DMS79 treated with DMSO at 0.1 percent for 48 hours (cell line): ENCODE data around the gene SEL1L3.
A peak's percentile ranks its signal among the peaks of the same experiment; 100 is the strongest.

Experiments used
- DNase-seq: peaks from one replicate; lab custom pipeline; 2025; lab: John Stamatoyannopoulos, UW

The SEL1L3 gene

DNA sequence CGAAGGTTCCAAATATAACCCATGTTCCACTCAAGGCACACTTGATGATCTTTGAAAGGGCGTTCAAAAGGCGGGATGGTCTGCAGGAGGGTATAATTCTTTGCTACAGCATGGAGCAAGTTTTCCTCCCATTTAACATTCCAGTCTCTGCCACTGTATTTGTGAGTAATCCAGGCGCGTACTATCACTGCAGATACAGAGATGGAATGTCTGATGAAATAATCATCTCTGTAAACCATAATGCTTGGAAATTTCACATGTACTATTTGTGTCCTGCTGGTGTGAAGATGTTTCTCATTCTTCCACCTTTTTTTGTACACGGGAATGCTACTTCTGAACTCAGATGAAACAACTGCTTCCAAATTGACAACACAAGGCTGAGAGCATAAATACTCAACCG lies 15.5 kb downstream of the SEL1L3 start:
- no peak for DNase-seq

GRCh38 chr4:25845841-25846653 lies 16.7 kb downstream of the SEL1L3 start:
- DNase-seq: no peak

- no peak for DNase-seq
Observed at GRCh38 chr4:25844961-25845712, 17.7 kb downstream of the SEL1L3 start.

DNA sequence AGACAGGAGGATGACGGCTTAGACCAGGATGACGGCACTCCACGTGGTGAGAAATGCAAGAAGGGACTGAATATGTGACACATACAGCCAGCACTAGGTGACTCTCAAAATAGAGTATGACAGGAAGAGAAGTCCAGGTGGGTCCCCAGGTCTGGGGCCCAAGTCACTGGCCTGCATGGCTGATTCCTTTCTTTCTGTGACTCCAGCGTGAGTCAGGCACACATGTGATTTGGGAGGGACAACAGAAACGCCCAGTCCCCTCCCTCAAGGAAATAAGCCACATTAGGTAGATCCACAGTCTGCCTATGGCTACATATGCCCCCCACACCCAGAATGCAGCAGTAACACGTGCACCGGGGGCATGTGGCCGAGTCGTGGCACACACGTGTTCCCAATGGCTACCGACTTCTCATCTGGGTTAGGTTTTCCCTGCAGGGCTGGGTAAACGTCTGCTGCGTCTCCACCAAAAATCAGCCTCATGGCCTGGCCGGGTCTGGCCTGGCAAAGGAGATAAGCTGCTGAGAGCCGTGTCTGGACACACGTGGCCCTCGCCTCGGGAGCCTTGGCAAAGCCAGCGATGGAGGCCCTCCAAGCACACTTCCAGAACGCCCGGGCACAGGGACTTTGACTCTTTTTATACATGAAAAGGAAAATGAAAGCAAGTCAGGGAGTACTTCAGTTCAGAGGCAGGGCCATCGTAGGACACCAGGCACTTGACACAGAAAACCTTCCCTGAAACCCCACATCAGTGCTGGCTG lies 19.3 kb downstream of the SEL1L3 start:
- DNase-seq: no peak

- no peak for DNase-seq
Observed at GRCh38 chr4:25842229-25842845, 20.5 kb downstream of the SEL1L3 start.

- DNase-seq: no peak
Observed at GRCh38 chr4:25839687-25840086, 23.1 kb downstream of the SEL1L3 start.

GRCh38 chr4:25839233-25839632 lies 23.6 kb downstream of the SEL1L3 start:
- no peak for DNase-seq

DNA sequence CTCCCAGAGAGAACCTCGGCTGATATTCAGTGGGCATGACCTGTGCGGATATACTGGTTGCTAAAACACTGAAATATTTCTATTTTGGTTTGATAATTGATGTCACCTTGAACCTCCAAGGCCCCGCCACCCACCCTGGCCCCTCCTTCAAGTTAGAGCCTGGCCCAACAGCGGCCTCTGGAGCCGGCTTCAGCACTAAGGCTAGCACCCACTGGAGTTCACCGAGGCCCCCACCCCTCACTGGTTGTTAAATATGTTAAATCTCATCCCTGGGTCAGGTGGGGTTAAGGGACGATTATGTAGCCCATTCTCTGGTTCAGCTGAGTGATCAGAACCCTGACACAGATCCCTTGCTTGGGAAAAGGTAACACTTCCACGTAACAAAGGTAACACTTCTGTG lies 24.3 kb downstream of the SEL1L3 start:
- no peak for DNase-seq

GRCh38 chr4:25837107-25837506 lies 25.7 kb downstream of the SEL1L3 start:
- DNase-seq: no peak

- DNase-seq: no peak
Observed at GRCh38 chr4:25835384-25835783, 27.4 kb downstream of the SEL1L3 start.

- no peak for DNase-seq
Observed at GRCh38 chr4:25834411-25835107, 28.2 kb downstream of the SEL1L3 start.

DNA sequence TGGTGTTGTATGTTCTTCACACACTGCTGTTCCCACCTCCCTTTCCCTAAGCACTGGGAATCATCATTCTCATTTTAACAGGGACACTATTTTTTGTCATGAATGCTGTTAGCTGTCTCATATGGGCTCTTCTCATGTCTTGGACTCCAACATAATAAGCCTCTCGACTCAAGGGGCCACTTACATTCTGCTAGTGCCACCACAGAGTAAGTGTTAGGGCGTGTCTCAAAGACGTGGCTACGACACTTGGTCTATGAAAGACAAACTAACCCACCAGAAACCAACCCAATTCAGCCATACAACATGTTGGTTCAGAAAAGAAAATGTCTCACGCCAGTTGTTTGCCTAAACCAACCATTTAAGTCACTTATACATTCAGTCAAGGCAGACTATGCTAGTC lies 32.2 kb downstream of the SEL1L3 start:
- DNase-seq: peak; percentile 30

GRCh38 chr4:25827897-25828296 lies 34.9 kb downstream of the SEL1L3 start:
- DNase-seq: no peak

- DNase-seq: no peak
Observed at GRCh38 chr4:25827373-25827772, 35.4 kb downstream of the SEL1L3 start.

- no peak for DNase-seq
Observed at GRCh38 chr4:25826074-25826752, 36.6 kb downstream of the SEL1L3 start.

- DNase-seq: no peak
Observed at GRCh38 chr4:25823632-25824031, 39.2 kb downstream of the SEL1L3 start.

- DNase-seq: no peak
Observed at GRCh38 chr4:25821899-25822298, 40.9 kb downstream of the SEL1L3 start.

DNA sequence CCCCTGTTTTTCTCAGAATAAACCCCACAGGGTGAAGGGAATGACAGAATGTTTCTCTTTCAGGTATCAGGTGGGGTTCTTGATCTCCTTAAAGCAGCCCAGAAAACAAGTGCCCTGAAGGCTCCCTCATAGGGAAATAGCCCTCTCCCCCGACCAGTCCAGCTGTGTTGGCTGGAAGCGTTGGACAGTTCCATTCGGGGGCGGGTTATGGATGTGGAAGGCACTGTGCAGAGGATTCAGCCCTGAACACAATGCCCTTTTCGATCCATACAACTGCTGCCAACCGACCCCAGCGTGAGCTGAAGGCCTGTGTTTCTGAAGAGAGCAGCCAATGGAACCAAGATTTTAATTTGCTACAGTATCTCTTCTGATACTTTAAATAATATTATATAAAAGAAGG lies 41.5 kb downstream of the SEL1L3 start:
- no peak for DNase-seq

DNA sequence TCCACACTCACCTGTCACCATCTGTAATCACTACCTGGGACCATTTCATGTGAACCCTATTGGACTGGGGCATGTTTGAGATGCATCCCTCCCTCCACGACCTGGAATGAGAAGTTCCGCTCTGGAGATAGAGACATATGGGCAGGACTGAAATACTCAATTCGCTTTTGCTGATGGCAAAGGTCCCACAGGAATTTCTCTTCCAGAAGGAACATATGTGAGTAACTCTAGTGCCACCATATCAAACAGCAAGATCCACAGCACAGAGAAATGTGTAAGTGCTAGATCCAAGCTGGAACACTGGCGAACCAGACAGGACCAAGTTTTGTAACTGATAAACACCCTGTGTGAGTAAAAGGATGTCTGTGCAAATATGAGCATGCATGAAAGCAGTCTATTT lies 43.9 kb downstream of the SEL1L3 start:
- no peak for DNase-seq

GRCh38 chr4:25818371-25818871 lies 44.4 kb downstream of the SEL1L3 start:
- no peak for DNase-seq
